Measurements from ENCODE around the gene PAK6.

The PAK6 gene

GRCh38 chr15:40250304-40250656 lies 11.4 kb downstream of the PAK6 start:
- no peak for DNase-seq (ENCODE audit: low spot score)
- in situ Hi-C loops (cut with MboI; ENCODE audit: low sequenced_read_pairs, unreplicated experiment), result loop anchor here (25.0 kb wide), 1 partner anchor 463 kb away; the partner anchor contains the start of gene FSIP1
- TF ChIP-seq CTCF (IDR thresholded peaks at IDR 0.05; ENCODE audit: borderline replicate concordance, control extremely low read depth, extremely low read depth, insufficient read depth, missing control alignments), result no peak

GRCh38 chr15:40250771-40251483 lies 12.1 kb downstream of the PAK6 start:
- in situ Hi-C loops (cut with MboI; ENCODE audit: low sequenced_read_pairs, unreplicated experiment), result loop anchor here (25.0 kb wide), 1 partner anchor 464 kb away; the partner anchor contains the start of gene FSIP1
- no peak for TF ChIP-seq CTCF (IDR thresholded peaks at IDR 0.05; ENCODE audit: borderline replicate concordance, control extremely low read depth, extremely low read depth, insufficient read depth, missing control alignments)
- no peak for DNase-seq (ENCODE audit: low spot score)

GRCh38 chr15:40251486-40252140 lies 12.8 kb downstream of the PAK6 start:
- no peak for TF ChIP-seq CTCF (IDR thresholded peaks at IDR 0.05; ENCODE audit: borderline replicate concordance, control extremely low read depth, extremely low read depth, insufficient read depth, missing control alignments)
- no peak for DNase-seq (ENCODE audit: low spot score)
- in situ Hi-C loops (cut with MboI; ENCODE audit: low sequenced_read_pairs, unreplicated experiment), result loop anchor here (25.0 kb wide), 1 partner anchor 464 kb away; the partner anchor contains the start of gene FSIP1

- in situ Hi-C loops (cut with MboI; ENCODE audit: low sequenced_read_pairs, unreplicated experiment), result loop anchor here (25.0 kb wide), 1 partner anchor 465 kb away; the partner anchor contains the start of gene FSIP1
- no peak for TF ChIP-seq CTCF (IDR thresholded peaks at IDR 0.05; ENCODE audit: borderline replicate concordance, control extremely low read depth, extremely low read depth, insufficient read depth, missing control alignments)
These were observed 13.2 kb downstream of the PAK6 start for GRCh38 chr15:40252141-40252437.

GRCh38 chr15:40252438-40253166 lies 13.7 kb downstream of the PAK6 start:
- no peak for TF ChIP-seq CTCF (IDR thresholded peaks at IDR 0.05; ENCODE audit: borderline replicate concordance, control extremely low read depth, extremely low read depth, insufficient read depth, missing control alignments)
- DNase-seq (ENCODE audit: low spot score), result peak; percentile 68
- in situ Hi-C loops (cut with MboI; ENCODE audit: low sequenced_read_pairs, unreplicated experiment), result loop anchor here (25.0 kb wide), 1 partner anchor 465 kb away; the partner anchor contains the start of gene FSIP1

More at GRCh38 chr15:40252141-40252437, 13.2 kb downstream of the PAK6 start:
- DNase-seq (ENCODE audit: low spot score), result no peak

- TF ChIP-seq CTCF (IDR thresholded peaks at IDR 0.05; ENCODE audit: borderline replicate concordance, control extremely low read depth, extremely low read depth, insufficient read depth, missing control alignments), result no peak
- peak; percentile 62 for DNase-seq (ENCODE audit: low spot score)
- in situ Hi-C loops (cut with MboI; ENCODE audit: low sequenced_read_pairs, unreplicated experiment), result loop anchor here (25.0 kb wide), 1 partner anchor 466 kb away; the partner anchor contains the start of gene FSIP1
These were observed 14.4 kb downstream of the PAK6 start for GRCh38 chr15:40253167-40253790.
